ENCODE data around the gene RASA4B. TPM values are rescaled to one million over a fixed set of nuclear protein-coding genes. Genes with fewer than 3 reads are reported as not detected.

Gene RASA4B
- total RNA-seq, 1 donor from 2014 or later = 8.2 TPM

DNA sequence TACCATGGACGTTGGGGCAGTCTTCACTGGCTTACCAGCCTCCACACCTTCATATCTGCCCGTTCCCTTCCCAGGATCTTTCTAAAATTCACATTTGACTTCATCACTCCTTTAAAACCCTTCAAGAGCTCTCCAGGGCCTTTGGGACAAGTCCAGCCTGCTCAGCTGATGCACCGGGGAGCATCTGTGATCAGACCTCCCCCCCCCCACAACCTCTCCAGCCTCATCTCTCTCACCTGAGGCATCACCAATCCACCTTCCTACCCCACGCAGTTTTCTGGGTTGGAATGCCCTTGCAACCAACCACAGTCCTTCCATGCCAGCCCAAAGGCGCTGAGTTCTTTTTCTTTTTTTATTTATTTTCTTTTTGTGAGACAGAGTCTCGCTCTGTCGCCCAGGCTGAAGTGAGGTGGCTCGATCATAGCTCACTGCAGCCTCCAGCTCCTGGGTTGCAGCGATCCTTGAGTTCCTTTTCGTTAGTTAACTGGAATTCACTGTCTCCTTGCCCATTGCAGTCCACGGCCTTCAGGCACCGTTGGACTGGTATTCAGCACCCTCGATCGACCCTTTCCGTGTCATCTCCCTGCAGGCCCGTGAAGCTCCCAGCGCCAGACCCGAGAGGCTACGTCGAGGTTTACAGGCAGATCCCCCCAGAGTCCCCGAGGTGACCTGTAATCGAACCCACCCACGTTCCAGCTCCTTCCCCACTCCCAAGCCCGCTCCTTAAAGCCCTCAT, 53.6 kb downstream of the RASA4B start:
- H3K4me3 Mint-ChIP-seq = peak overlapping the region; percentile 96
- peaks cover 19% of the 10 kb centered on the region for H3K4me1 Mint-ChIP-seq
- no peaks in the 10 kb centered on the region for H3K9me3 Mint-ChIP-seq
- no peaks in the 10 kb centered on the region for H3K27me3 Mint-ChIP-seq (ENCODE audit: low read depth)
- H3K27ac Mint-ChIP-seq = peak overlapping the region; percentile 94
- peaks cover 2% of the 10 kb centered on the region for H3K36me3 Mint-ChIP-seq
- TF ChIP-seq, protein P1, sequence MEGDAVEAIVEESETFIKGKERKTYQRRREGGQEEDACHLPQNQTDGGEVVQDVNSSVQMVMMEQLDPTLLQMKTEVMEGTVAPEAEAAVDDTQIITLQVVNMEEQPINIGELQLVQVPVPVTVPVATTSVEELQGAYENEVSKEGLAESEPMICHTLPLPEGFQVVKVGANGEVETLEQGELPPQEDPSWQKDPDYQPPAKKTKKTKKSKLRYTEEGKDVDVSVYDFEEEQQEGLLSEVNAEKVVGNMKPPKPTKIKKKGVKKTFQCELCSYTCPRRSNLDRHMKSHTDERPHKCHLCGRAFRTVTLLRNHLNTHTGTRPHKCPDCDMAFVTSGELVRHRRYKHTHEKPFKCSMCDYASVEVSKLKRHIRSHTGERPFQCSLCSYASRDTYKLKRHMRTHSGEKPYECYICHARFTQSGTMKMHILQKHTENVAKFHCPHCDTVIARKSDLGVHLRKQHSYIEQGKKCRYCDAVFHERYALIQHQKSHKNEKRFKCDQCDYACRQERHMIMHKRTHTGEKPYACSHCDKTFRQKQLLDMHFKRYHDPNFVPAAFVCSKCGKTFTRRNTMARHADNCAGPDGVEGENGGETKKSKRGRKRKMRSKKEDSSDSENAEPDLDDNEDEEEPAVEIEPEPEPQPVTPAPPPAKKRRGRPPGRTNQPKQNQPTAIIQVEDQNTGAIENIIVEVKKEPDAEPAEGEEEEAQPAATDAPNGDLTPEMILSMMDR (IDR thresholded peaks at IDR 0.05; ENCODE audit: unreplicated experiment) = no peak
- no peak for DNase-seq (ENCODE audit: low spot score in 2 of 2, unreplicated experiment in 2 of 2)

DNA sequence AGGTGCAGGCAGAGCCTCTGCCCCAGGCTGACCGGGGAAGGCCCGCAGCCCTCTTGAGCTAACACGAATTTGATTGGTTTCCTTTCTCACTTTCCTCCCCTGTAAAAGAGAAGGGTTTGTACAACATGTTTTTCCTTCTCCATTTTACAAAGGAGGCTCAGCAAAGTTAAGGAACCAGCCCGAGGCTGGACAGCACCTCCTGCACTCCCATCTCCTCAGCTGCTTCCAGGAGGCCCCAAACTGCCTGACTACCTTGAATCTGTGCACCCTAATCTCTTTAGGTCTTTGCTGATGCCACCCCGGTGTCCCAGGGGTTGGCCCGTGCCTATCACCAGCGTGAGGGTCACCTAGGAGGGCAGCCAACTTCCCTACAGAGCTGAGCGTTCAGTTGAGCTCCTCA, 57.1 kb downstream of the RASA4B start:
- no peak overlapping the region for H3K4me3 Mint-ChIP-seq
- peaks cover 4% of the 10 kb centered on the region for H3K36me3 Mint-ChIP-seq
- TF ChIP-seq, protein P1 (IDR thresholded peaks at IDR 0.05; ENCODE audit: unreplicated experiment) = no peak
- DNase-seq (ENCODE audit: low spot score in 2 of 2, unreplicated experiment in 2 of 2) = no peak
- H3K4me1 Mint-ChIP-seq = peaks cover 12% of the 10 kb centered on the region
- no peaks in the 10 kb centered on the region for H3K27me3 Mint-ChIP-seq (ENCODE audit: low read depth)
- H3K9me3 Mint-ChIP-seq = no peaks in the 10 kb centered on the region
- no peak overlapping the region for H3K27ac Mint-ChIP-seq

DNA sequence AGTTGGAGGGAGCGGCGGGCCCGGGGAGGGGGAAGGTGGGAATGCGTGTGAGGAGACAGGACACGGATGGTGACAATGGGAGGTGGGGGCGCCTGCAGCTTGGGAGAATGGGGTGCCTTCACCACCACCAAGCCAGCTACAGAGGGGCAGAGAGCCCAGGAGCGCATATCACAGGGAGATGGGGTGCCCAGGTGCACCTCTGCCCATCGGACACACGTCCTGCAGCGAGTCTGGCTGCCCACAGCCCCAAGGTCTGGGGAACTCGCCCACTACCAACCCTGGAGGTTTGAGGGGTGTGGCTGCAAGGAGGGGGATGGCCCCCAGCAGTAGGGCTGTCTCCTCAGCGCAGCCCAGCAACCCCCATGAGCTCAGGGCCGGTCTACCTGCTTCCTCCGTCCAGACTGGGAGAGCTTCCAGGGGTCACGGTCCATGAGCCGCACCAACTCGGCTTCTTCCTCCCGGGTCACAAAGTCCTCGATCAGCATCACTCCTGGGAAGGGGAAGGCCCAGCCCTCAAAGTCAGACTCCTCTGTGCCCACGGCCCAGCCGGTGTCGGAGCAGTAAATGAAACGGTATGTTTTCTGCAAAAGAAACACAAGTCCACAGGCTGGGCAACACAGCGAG, 58.2 kb downstream of the RASA4B start:
- Mint-ChIP-seq H3K27me3 (ENCODE audit: low read depth) (no peaks in the 10 kb centered on the region), H3K36me3 (peaks cover 6% of the 10 kb centered on the region), H3K27ac (no peak overlapping the region), H3K4me3 (no peak overlapping the region), H3K9me3 (no peaks in the 10 kb centered on the region), H3K4me1 (peaks cover 8% of the 10 kb centered on the region)
- TF ChIP-seq, protein P1 (IDR thresholded peaks at IDR 0.05; ENCODE audit: unreplicated experiment) = no peak
- DNase-seq (ENCODE audit: low spot score in 2 of 2, unreplicated experiment in 2 of 2) = no peak

DNA sequence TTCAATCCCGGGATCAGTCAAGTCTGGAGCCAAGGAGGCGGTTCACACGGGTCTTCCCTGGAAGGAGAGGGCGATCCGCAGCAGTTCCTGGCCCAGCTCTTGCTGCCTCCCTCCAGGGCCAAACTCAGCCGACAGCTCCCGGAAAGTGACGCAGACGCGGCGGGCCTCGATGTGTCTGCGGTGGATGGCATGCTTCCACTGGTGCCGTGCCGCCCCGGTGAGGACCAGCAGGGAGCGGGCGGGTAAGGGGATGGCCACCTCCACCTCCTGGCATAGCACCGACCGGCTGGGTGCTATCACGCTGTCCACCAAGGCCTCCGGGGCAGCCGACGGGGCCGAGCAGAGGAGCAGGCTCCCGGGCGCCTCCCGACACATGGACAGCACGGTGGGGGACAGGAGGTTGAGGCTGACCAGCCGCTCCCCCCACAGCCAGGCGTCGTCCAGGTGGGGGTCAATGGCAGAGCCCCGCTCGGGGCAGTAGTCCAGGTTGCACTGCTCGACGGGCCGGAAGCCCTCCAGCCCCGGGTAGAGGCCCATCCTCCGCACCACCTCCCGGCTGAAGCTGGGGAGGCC, 60.1 kb downstream of the RASA4B start:
- Mint-ChIP-seq H3K4me3 (no peak overlapping the region), H3K36me3 (peaks cover 6% of the 10 kb centered on the region), H3K9me3 (no peaks in the 10 kb centered on the region), H3K27ac (no peak overlapping the region), H3K27me3 (ENCODE audit: low read depth) (no peaks in the 10 kb centered on the region), H3K4me1 (no peaks in the 10 kb centered on the region)
- no peak for DNase-seq (ENCODE audit: low spot score in 2 of 2, unreplicated experiment in 2 of 2)
- TF ChIP-seq, protein P1 (IDR thresholded peaks at IDR 0.05; ENCODE audit: unreplicated experiment) = no peak

DNA sequence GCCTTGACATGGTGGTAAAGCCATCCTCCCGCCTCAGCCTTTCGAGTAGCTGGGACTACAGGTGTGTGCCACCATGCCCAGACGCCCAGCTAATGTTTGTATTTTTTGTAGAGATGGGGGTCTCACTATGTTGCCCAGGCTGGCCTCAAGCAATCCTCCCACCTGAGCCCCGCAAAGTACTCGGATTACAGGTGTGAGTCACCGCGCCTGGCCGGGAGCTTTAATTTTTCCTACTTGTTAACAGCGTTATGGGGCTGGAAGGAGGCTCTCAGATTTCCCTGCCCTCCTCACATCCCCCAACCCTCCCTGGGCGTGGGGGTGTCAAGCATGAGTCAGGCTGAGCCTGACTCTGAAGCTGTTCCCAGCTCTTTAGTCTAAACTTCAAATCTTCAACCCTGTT, 61.2 kb downstream of the RASA4B start:
- H3K9me3 Mint-ChIP-seq = no peaks in the 10 kb centered on the region
- H3K27me3 Mint-ChIP-seq (ENCODE audit: low read depth) = no peaks in the 10 kb centered on the region
- peaks cover 6% of the 10 kb centered on the region for H3K36me3 Mint-ChIP-seq
- H3K4me3 Mint-ChIP-seq = no peak overlapping the region
- DNase-seq (ENCODE audit: low spot score in 2 of 2, unreplicated experiment in 2 of 2) = no peak
- H3K27ac Mint-ChIP-seq = no peak overlapping the region
- no peaks in the 10 kb centered on the region for H3K4me1 Mint-ChIP-seq
- TF ChIP-seq, protein P1 (IDR thresholded peaks at IDR 0.05; ENCODE audit: unreplicated experiment) = no peak

Data from mesothelial cell of epicardium (in vitro differentiated cells).